OCI-LY7 (cell line): ENCODE results near the gene SLC30A7. TPM values are rescaled to one million over a fixed set of nuclear protein-coding genes. Genes with fewer than 3 reads are reported as not detected.

ENCODE experiments used
- BruUV-seq: library from RNA; stranded (reverse); fragments of 400-500 nt; replicated peaks from 2 replicates; lab custom pipeline; 2021; lab: Mats Ljungman, UMichigan
- CTCF ChIA-PET: fragments of 300-600 bp; sonication (Branson Sonifier 250); formaldehyde crosslinking; loops from one replicate; lab custom pipeline; 2022; ENCODE audit warnings: antibody characterized with exemption; ENCODE audit not compliant: unreplicated experiment; lab: Charles Lee
- POLR2A ChIA-PET: fragments of 300-600 bp; sonication (Branson Sonifier 250); formaldehyde crosslinking; loops from one replicate; lab custom pipeline; 2022; ENCODE audit warnings: antibody characterized with exemption; lab: Charles Lee
- DNase-seq: peaks from one replicate; pipeline ENCODE4 v3.0.0-alpha.2; 2015; ENCODE audit warnings: low spot score
- H2AFZ ChIP-seq: fragments of 200-600 bp; sonication (generic), shearing (Covaris generic); 2 replicates; pipeline ENCODE4 v1.6.1; 2014; ENCODE audit warnings: mild to moderate bottlenecking, antibody characterized with exemption, low read length, moderate library complexity
- H3K27ac ChIP-seq: fragments of 200-600 bp; sonication (generic); 2 replicates; pipeline ENCODE4 v1.5.1; 2014; ENCODE audit warnings: mixed run types, low read depth, mild to moderate bottlenecking, moderate library complexity, low read length, inconsistent platforms; ENCODE audit not compliant: poor library complexity, severe bottlenecking
- H3K36me3 ChIP-seq: fragments of 200-600 bp; sonication (generic); 2 replicates; pipeline ENCODE4 v1.6.1; 2014; ENCODE audit warnings: mild to moderate bottlenecking, antibody characterized with exemption, low read length, moderate library complexity, mixed read lengths; ENCODE audit not compliant: insufficient read depth
- H3K4me1 ChIP-seq: fragments of 200-600 bp; sonication (generic); 2 replicates; pipeline ENCODE4 v1.5.1; 2014; ENCODE audit warnings: mild to moderate bottlenecking, low read length; ENCODE audit not compliant: insufficient read depth, poor library complexity, severe bottlenecking
- H3K4me2 ChIP-seq: fragments of 200-600 bp; sonication (generic); 2 replicates; pipeline ENCODE4 v1.6.1; 2014; ENCODE audit warnings: mild to moderate bottlenecking, low read length
- H3K4me3 ChIP-seq: fragments of 200-600 bp; sonication (generic); 2 replicates; pipeline ENCODE4 v1.5.1; 2014; ENCODE audit warnings: mild to moderate bottlenecking, low read depth, low read length; ENCODE audit not compliant: poor library complexity, severe bottlenecking
- H3K79me2 ChIP-seq: fragments of 200-600 bp; sonication (generic); 2 replicates; pipeline ENCODE4 v1.6.1; 2016; ENCODE audit warnings: low read depth, mild to moderate bottlenecking, low read length, moderate library complexity, mixed read lengths; ENCODE audit not compliant: insufficient read depth
- H3K9me2 ChIP-seq: fragments of 200-600 bp; sonication (generic); 2 replicates; pipeline ENCODE4 v1.6.1; 2016; ENCODE audit warnings: mild to moderate bottlenecking, low read length, mixed read lengths; ENCODE audit not compliant: insufficient read depth
- H3K9me3 ChIP-seq: fragments of 200-600 bp; sonication (generic); 2 replicates; pipeline ENCODE4 v1.6.1; 2014; ENCODE audit warnings: mild to moderate bottlenecking, mixed run types, low read length, mixed read lengths
- H4K20me1 ChIP-seq: fragments of 200-600 bp; sonication (generic); 2 replicates; pipeline ENCODE4 v1.6.1; 2014; ENCODE audit warnings: mild to moderate bottlenecking, antibody characterized with exemption, low read length, moderate library complexity, mixed read lengths; ENCODE audit not compliant: insufficient read depth
- EZH2phosphoT487 ChIP-seq: fragments of 200-600 bp; sonication (generic); IDR thresholded peaks from 2 replicates; pipeline ENCODE4 v1.6.1; 2018; ENCODE audit warnings: low read depth, borderline replicate concordance, mild to moderate bottlenecking, mixed run types, antibody characterized with exemption, low read length, moderate library complexity, mixed read lengths
- intact Hi-C: fragments of 100-400 bp; cut with micrococcal nuclease; formaldehyde crosslinking; loops from one replicate; pipeline ENCODE4 v1.10.0; 2022; ENCODE audit not compliant: unreplicated experiment
- total RNA-seq, 2 experiments: library from RNA; depleted of rRNA in 1 of 2; stranded (reverse); fragments of >200 nt in 1 of 2; shearing (Covaris generic) in 1 of 2; gene quantifications; 2 replicates each; pipeline ENCODE4 v1.2.3, GENCODE V29; 2014 to 2022
- TF ChIP-seq, protein P1 (sequence below): fragments of 200-600 bp; sonication (generic); conservative IDR thresholded peaks from 2 replicates; pipeline ENCODE4 v1.5.1; 2014; ENCODE audit warnings: mild to moderate bottlenecking, antibody characterized with exemption, low read length, moderate library complexity, mixed read lengths

Gene SLC30A7
- total RNA-seq, 2 experiments from 2014 or later, result 8.6 to 15.3 TPM

DNA sequence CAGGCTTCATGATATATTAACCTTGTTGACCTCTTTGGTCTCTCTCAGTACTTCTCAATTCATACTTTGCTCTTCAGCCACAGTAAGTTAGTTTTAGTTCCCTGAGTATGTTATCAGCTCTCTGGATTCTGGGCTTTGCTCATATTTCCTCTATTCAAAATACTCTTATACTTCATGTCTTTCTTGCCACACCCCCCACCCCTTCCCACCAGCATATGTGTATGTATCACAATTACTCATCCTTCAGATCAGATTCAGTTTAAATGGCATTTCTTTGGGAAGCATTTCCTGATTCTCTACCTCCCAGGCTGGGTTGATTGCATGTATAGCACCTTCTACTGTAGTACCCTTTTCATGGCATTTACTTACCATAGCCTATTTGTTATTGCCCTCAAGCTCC lies 28.3 kb downstream of the SLC30A7 start:
- no peak for DNase-seq
- Histone ChIP-seq H3K27ac (no peak overlapping the region), H3K79me2 (no peaks in the 10 kb centered on the region), H3K4me1 (no peaks in the 10 kb centered on the region), H3K4me2 (no peak overlapping the region), H3K36me3 (peaks cover 54% of the 10 kb centered on the region), H4K20me1 (no peaks in the 10 kb centered on the region), H3K4me3 (no peak overlapping the region), H3K9me3 (no peaks in the 10 kb centered on the region), H2AFZ (no peak overlapping the region), H3K9me2 (no peaks in the 10 kb centered on the region)
- TF ChIP-seq EZH2phosphoT487, result no peak
- TF ChIP-seq, protein P1, sequence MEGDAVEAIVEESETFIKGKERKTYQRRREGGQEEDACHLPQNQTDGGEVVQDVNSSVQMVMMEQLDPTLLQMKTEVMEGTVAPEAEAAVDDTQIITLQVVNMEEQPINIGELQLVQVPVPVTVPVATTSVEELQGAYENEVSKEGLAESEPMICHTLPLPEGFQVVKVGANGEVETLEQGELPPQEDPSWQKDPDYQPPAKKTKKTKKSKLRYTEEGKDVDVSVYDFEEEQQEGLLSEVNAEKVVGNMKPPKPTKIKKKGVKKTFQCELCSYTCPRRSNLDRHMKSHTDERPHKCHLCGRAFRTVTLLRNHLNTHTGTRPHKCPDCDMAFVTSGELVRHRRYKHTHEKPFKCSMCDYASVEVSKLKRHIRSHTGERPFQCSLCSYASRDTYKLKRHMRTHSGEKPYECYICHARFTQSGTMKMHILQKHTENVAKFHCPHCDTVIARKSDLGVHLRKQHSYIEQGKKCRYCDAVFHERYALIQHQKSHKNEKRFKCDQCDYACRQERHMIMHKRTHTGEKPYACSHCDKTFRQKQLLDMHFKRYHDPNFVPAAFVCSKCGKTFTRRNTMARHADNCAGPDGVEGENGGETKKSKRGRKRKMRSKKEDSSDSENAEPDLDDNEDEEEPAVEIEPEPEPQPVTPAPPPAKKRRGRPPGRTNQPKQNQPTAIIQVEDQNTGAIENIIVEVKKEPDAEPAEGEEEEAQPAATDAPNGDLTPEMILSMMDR, result no peak
- BruUV-seq, result no TSS peak
- ChIA-PET CTCF (no interaction called here), POLR2A (interaction anchor here (0.6 to 1.2 kb wide), 5 partner anchors 9 to 385 kb away, joined by 3 to 5 read pairs (median 3); no protein-coding TSS in a partner anchor)
- intact Hi-C loops, result no loop called here

DNA sequence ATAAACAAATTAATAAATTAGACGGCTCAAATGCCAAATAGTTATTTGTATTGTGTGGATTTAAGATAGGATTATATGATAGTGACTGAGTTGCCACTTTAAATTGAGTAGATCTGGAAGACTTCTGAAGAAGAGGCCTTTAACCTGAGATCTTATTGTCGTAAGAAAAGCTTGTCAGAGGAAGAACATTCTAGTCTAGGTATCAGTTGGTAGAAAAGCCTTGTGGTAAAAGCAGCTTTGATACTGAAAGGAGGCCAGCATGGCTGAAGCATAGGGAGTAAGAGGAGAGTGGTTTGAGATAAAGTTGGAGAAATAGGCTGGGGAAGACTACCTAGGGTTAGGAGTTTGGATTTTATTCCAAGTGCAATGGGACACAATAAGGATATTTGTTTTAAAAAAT lies 29.1 kb downstream of the SLC30A7 start:
- no peaks in the 10 kb centered on the region for H4K20me1 ChIP-seq
- H3K9me2 ChIP-seq, result no peaks in the 10 kb centered on the region
- no peaks in the 10 kb centered on the region for H3K4me1 ChIP-seq
- no peaks in the 10 kb centered on the region for H3K9me3 ChIP-seq
- no peak overlapping the region for H2AFZ ChIP-seq
- ChIA-PET CTCF (no interaction called here), POLR2A (interaction anchor here (1.2 kb wide), 1 partner anchor 248 kb away, joined by 3 read pairs; no protein-coding TSS in a partner anchor)
- no TSS peak for BruUV-seq
- intact Hi-C loops, result loop anchor here (5.0 kb wide), 1 partner anchor 312 kb away; the partner anchor contains the start of gene S1PR1
- H3K27ac ChIP-seq, result no peak overlapping the region
- no peak overlapping the region for H3K4me3 ChIP-seq
- no peak for TF ChIP-seq EZH2phosphoT487
- TF ChIP-seq, protein P1, result no peak
- H3K79me2 ChIP-seq, result no peaks in the 10 kb centered on the region
- H3K36me3 ChIP-seq, result peaks cover 57% of the 10 kb centered on the region
- no peak for DNase-seq
- no peak overlapping the region for H3K4me2 ChIP-seq

DNA sequence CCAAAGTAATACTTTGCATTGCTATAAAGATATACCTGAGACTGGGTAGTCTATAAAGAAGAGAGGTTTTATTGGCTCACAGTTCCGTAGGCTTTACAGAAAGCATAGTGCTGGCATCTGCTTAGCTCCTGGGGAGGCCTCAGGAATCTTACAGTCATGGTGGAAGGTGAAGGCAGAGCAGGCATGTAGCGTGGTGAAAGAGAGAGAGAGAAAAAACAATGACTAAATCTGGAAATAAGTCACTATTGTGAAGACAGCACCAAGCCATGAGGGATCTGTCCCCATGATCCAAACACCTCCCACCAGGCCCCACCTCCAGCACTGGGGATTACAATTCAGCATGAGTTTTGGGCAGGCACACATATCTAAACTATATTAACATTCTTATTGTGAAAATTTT lies 30.4 kb downstream of the SLC30A7 start:
- intact Hi-C loops, result loop anchor here (5.0 kb wide), 1 partner anchor 311 kb away; the partner anchor contains the start of gene S1PR1
- no peak overlapping the region for H3K4me3 ChIP-seq
- no peaks in the 10 kb centered on the region for H3K9me2 ChIP-seq
- POLR2A ChIA-PET, result no interaction called here
- peaks cover 62% of the 10 kb centered on the region for H3K36me3 ChIP-seq
- no peak for DNase-seq
- H3K4me1 ChIP-seq, result no peaks in the 10 kb centered on the region
- no peak overlapping the region for H3K27ac ChIP-seq
- CTCF ChIA-PET, result no interaction called here
- no peak overlapping the region for H2AFZ ChIP-seq
- no TSS peak for BruUV-seq
- TF ChIP-seq EZH2phosphoT487, result no peak
- TF ChIP-seq, protein P1, result no peak
- H3K79me2 ChIP-seq, result no peaks in the 10 kb centered on the region
- H3K9me3 ChIP-seq, result no peaks in the 10 kb centered on the region
- no peak overlapping the region for H3K4me2 ChIP-seq
- no peaks in the 10 kb centered on the region for H4K20me1 ChIP-seq
